GM23338 (cell line): Measurements from ENCODE around the gene SNX3. TPM values are rescaled to one million over a fixed set of nuclear protein-coding genes. Genes with fewer than 3 reads are reported as not detected.

Experiments
- ATAC-seq: fragments of 200-7000 bp; cut with Tn5 transposase; 3 replicates; pipeline ENCODE4 v1.9.1; 2020
- DNase-seq: peaks from one replicate; pipeline ENCODE4 v3.0.0-alpha.2; 2015; ENCODE audit warnings: low spot score
- H2AFZ ChIP-seq: fragments of 200-600 bp; sonication (generic); 2 replicates; pipeline ENCODE4 v1.8.0; 2016; ENCODE audit warnings: antibody characterized with exemption, mild to moderate bottlenecking, moderate library complexity
- H3F3A ChIP-seq: fragments of 200-600 bp; sonication (generic); replicated peaks from 2 replicates; pipeline ENCODE4 v1.8.0; 2017; ENCODE audit warnings: antibody characterized with exemption, mixed run types, low read depth
- H3K27ac ChIP-seq: fragments of 200-600 bp; sonication (generic); 2 replicates; pipeline ENCODE4 v1.6.1; 2016; ENCODE audit warnings: low read depth
- H3K27me3 ChIP-seq: fragments of 200-600 bp; sonication (generic); 2 replicates; pipeline ENCODE4 v1.8.0; 2016; ENCODE audit warnings: mild to moderate bottlenecking, mixed run types, moderate library complexity; ENCODE audit not compliant: insufficient read depth
- H3K36me3 ChIP-seq: fragments of 200-600 bp; sonication (generic); 2 replicates; pipeline ENCODE4 v1.8.0; 2016; ENCODE audit warnings: mild to moderate bottlenecking; ENCODE audit not compliant: insufficient read depth
- H3K4me1 ChIP-seq: fragments of 200-600 bp; sonication (generic); 2 replicates; pipeline ENCODE4 v1.8.0; 2016; ENCODE audit warnings: mild to moderate bottlenecking, moderate library complexity; ENCODE audit not compliant: insufficient read depth
- H3K4me2 ChIP-seq: fragments of 200-600 bp; sonication (generic); 2 replicates; pipeline ENCODE4 v1.7.1; 2017; ENCODE audit warnings: mixed run types
- H3K4me3 ChIP-seq: fragments of 200-600 bp; sonication (generic); 2 replicates; pipeline ENCODE4 v1.6.1; 2016; ENCODE audit warnings: mixed run types
- H3K79me2 ChIP-seq: fragments of 200-600 bp; sonication (generic); replicated peaks from 2 replicates; pipeline ENCODE4 v1.8.0; 2017; ENCODE audit warnings: mild to moderate bottlenecking; ENCODE audit not compliant: insufficient read depth
- H3K9me2 ChIP-seq: fragments of 200-600 bp; sonication (generic); 2 replicates; pipeline ENCODE4 v1.8.0; 2017; ENCODE audit not compliant: insufficient read depth
- H4K20me1 ChIP-seq: fragments of 200-600 bp; sonication (generic); replicated peaks from 2 replicates; pipeline ENCODE4 v1.8.0; 2017; ENCODE audit warnings: mild to moderate bottlenecking; ENCODE audit not compliant: insufficient read depth
- H3K27ac Mint-ChIP-seq: 2 replicates; pipeline ENCODE4 v1.8.0; 2020; ENCODE audit warnings: inconsistent platforms, mild to moderate bottlenecking, moderate library complexity, mixed read lengths
- H3K27me3 Mint-ChIP-seq: 3 replicates; pipeline ENCODE4 v1.8.0; 2022; ENCODE audit warnings: low read depth, mild to moderate bottlenecking, moderate library complexity, mixed read lengths, inconsistent platforms; ENCODE audit not compliant: insufficient read depth, poor library complexity
- H3K36me3 Mint-ChIP-seq: 3 replicates; pipeline ENCODE4 v1.8.0; 2021; ENCODE audit warnings: low read depth, mild to moderate bottlenecking, inconsistent platforms, moderate library complexity, mixed read lengths
- H3K4me1 Mint-ChIP-seq: 3 replicates; pipeline ENCODE4 v1.8.0; 2020; ENCODE audit warnings: mild to moderate bottlenecking, inconsistent platforms, mixed read lengths
- H3K4me3 Mint-ChIP-seq: 3 replicates; pipeline ENCODE4 v1.8.0; 2021; ENCODE audit warnings: moderate library complexity, mild to moderate bottlenecking, inconsistent platforms, mixed read lengths
- H3K9me3 Mint-ChIP-seq: 3 replicates; pipeline ENCODE4 v1.8.0; 2020; ENCODE audit warnings: moderate library complexity, mild to moderate bottlenecking, inconsistent platforms, mixed read lengths
- CREB1 ChIP-seq: fragments of 250-450 bp; sonication (Bioruptor Pico); IDR thresholded peaks from 2 replicates; pipeline ENCODE4 v1.5.0; 2020; ENCODE audit warnings: low read depth, mild to moderate bottlenecking, moderate library complexity
- EZH2 ChIP-seq: fragments of 200-600 bp; sonication (generic); IDR thresholded peaks from one replicate; pipeline ENCODE4 v1.8.0; 2017; ENCODE audit warnings: antibody characterized with exemption, mild to moderate bottlenecking, low read depth; ENCODE audit not compliant: unreplicated experiment
- EZH2phosphoT487 ChIP-seq: fragments of 200-600 bp; sonication (generic); IDR thresholded peaks from one replicate; pipeline ENCODE4 v1.8.1; 2018; ENCODE audit warnings: antibody characterized with exemption; ENCODE audit not compliant: unreplicated experiment
- polyA plus RNA-seq: library from polyadenylated mRNA; unstranded; fragments of >200 nt; fragmentation: Nextera tagmentation; extraction: Ambion mirVana; gene quantifications from 2 replicates; pipeline ENCODE4 v1.2.1, GENCODE V29; 2016
- total RNA-seq: library from RNA; depleted of rRNA; stranded (reverse); fragments of >200 nt; shearing (Covaris generic); gene quantifications from 2 replicates; pipeline ENCODE4 v1.2.3, GENCODE V29; 2014
- TF ChIP-seq, protein P1 (sequence below): fragments of 250-450 bp; sonication (Bioruptor Pico); IDR thresholded peaks from 2 replicates; pipeline ENCODE4 v1.5.0; 2020; ENCODE audit warnings: mild to moderate bottlenecking, moderate library complexity
- TF ChIP-seq, protein P2 (sequence below): IDR thresholded peaks from one replicate; pipeline ENCODE4 v1.6.1; 2018; ENCODE audit warnings: antibody characterized with exemption; ENCODE audit not compliant: unreplicated experiment

Gene SNX3
- total and polyA plus RNA-seq, 2 experiments from 2014 or later = 87.2 to 123 TPM

DNA sequence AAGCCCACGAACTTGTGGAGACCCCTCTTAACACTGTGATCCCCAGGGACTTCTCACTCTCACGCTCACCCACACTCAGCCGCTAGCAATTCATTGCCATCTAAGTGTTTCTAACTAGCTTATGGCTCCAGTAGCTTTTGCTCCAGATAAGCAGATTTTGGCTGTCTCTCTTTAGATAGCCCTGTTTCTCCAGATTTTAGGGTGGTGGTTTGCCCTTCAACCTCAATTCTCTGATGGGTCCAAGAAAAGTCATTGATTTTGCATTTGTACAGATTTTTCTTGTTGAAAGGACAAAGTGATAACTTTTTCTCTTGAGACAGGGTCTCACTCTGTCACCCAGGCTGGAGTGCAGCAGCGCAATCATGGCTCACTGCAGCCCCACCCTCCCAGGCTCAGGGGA lies 53.8 kb downstream of the SNX3 start:
- no peaks in the 10 kb centered on the region for H3K27me3 Mint-ChIP-seq
- no peak overlapping the region for H3K27ac Mint-ChIP-seq
- Histone ChIP-seq H4K20me1 (no peaks in the 10 kb centered on the region), H3K27me3 (no peaks in the 10 kb centered on the region), H3K4me1 (no peaks in the 10 kb centered on the region; the same call in 1 of the 2 replicates), H3K36me3 (no peaks in the 10 kb centered on the region), H3F3A (no peaks in the 10 kb centered on the region), H3K9me2 (no peaks in the 10 kb centered on the region), H2AFZ (no peak overlapping the region), H3K27ac (no peak overlapping the region), H3K4me2 (no peak overlapping the region; the same call in 1 of the 2 replicates), H3K79me2 (no peaks in the 10 kb centered on the region), H3K4me3 (no peak overlapping the region)
- H3K9me3 Mint-ChIP-seq = no peaks in the 10 kb centered on the region
- H3K36me3 Mint-ChIP-seq = no peaks in the 10 kb centered on the region
- ATAC-seq (peak; percentile 30; the same call in 2 of the 3 replicates), DNase-seq (no peak)
- H3K4me3 Mint-ChIP-seq = no peak overlapping the region
- H3K4me1 Mint-ChIP-seq = peaks cover 7% of the 10 kb centered on the region; the same call in 2 of the 3 replicates
- TF ChIP-seq CREB1 (CRISPR knock-in tag) = no peak
- no peak for TF ChIP-seq EZH2phosphoT487
- TF ChIP-seq EZH2 = no peak

- Mint-ChIP-seq H3K4me1 (peaks cover 7% of the 10 kb centered on the region), H3K36me3 (no peaks in the 10 kb centered on the region), H3K27me3 (no peaks in the 10 kb centered on the region), H3K27ac (no peak overlapping the region), H3K4me3 (no peak overlapping the region), H3K9me3 (no peaks in the 10 kb centered on the region)
- no peaks in the 10 kb centered on the region for H3K27me3 ChIP-seq
- TF ChIP-seq, protein P1, sequence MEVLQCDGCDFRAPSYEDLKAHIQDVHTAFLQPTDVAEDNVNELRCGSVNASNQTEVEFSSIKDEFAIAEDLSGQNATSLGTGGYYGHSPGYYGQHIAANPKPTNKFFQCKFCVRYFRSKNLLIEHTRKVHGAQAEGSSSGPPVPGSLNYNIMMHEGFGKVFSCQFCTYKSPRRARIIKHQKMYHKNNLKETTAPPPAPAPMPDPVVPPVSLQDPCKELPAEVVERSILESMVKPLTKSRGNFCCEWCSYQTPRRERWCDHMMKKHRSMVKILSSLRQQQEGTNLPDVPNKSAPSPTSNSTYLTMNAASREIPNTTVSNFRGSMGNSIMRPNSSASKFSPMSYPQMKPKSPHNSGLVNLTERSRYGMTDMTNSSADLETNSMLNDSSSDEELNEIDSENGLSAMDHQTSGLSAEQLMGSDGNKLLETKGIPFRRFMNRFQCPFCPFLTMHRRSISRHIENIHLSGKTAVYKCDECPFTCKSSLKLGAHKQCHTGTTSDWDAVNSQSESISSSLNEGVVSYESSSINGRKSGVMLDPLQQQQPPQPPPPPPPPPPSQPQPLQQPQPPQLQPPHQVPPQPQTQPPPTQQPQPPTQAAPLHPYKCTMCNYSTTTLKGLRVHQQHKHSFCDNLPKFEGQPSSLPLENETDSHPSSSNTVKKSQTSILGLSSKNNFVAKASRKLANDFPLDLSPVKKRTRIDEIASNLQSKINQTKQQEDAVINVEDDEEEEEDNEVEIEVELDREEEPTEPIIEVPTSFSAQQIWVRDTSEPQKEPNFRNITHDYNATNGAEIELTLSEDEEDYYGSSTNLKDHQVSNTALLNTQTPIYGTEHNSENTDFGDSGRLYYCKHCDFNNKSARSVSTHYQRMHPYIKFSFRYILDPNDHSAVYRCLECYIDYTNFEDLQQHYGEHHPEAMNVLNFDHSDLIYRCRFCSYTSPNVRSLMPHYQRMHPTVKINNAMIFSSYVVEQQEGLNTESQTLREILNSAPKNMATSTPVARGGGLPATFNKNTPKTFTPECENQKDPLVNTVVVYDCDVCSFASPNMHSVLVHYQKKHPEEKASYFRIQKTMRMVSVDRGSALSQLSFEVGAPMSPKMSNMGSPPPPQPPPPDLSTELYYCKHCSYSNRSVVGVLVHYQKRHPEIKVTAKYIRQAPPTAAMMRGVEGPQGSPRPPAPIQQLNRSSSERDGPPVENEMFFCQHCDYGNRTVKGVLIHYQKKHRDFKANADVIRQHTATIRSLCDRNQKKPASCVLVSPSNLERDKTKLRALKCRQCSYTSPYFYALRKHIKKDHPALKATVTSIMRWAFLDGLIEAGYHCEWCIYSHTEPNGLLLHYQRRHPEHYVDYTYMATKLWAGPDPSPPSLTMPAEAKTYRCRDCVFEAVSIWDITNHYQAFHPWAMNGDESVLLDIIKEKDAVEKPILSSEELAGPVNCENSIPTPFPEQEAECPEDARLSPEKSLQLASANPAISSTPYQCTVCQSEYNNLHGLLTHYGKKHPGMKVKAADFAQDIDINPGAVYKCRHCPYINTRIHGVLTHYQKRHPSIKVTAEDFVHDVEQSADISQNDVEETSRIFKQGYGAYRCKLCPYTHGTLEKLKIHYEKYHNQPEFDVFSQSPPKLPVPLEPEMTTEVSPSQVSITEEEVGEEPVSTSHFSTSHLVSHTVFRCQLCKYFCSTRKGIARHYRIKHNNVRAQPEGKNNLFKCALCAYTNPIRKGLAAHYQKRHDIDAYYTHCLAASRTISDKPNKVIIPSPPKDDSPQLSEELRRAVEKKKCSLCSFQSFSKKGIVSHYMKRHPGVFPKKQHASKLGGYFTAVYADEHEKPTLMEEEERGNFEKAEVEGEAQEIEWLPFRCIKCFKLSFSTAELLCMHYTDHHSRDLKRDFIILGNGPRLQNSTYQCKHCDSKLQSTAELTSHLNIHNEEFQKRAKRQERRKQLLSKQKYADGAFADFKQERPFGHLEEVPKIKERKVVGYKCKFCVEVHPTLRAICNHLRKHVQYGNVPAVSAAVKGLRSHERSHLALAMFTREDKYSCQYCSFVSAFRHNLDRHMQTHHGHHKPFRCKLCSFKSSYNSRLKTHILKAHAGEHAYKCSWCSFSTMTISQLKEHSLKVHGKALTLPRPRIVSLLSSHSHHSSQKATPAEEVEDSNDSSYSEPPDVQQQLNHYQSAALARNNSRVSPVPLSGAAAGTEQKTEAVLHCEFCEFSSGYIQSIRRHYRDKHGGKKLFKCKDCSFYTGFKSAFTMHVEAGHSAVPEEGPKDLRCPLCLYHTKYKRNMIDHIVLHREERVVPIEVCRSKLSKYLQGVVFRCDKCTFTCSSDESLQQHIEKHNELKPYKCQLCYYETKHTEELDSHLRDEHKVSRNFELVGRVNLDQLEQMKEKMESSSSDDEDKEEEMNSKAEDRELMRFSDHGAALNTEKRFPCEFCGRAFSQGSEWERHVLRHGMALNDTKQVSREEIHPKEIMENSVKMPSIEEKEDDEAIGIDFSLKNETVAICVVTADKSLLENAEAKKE = 0 out of 2 replicates have a peak, but pooled peaks have one; percentile 25
- TF ChIP-seq, protein P2, sequence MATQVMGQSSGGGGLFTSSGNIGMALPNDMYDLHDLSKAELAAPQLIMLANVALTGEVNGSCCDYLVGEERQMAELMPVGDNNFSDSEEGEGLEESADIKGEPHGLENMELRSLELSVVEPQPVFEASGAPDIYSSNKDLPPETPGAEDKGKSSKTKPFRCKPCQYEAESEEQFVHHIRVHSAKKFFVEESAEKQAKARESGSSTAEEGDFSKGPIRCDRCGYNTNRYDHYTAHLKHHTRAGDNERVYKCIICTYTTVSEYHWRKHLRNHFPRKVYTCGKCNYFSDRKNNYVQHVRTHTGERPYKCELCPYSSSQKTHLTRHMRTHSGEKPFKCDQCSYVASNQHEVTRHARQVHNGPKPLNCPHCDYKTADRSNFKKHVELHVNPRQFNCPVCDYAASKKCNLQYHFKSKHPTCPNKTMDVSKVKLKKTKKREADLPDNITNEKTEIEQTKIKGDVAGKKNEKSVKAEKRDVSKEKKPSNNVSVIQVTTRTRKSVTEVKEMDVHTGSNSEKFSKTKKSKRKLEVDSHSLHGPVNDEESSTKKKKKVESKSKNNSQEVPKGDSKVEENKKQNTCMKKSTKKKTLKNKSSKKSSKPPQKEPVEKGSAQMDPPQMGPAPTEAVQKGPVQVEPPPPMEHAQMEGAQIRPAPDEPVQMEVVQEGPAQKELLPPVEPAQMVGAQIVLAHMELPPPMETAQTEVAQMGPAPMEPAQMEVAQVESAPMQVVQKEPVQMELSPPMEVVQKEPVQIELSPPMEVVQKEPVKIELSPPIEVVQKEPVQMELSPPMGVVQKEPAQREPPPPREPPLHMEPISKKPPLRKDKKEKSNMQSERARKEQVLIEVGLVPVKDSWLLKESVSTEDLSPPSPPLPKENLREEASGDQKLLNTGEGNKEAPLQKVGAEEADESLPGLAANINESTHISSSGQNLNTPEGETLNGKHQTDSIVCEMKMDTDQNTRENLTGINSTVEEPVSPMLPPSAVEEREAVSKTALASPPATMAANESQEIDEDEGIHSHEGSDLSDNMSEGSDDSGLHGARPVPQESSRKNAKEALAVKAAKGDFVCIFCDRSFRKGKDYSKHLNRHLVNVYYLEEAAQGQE = no peak
- H2AFZ ChIP-seq = no peak overlapping the region
- H3K9me2 ChIP-seq = no peaks in the 10 kb centered on the region
- no peaks in the 10 kb centered on the region for H4K20me1 ChIP-seq
- H3K4me1 ChIP-seq = no peaks in the 10 kb centered on the region; the same call in none of the 2 replicates
- H3K27ac ChIP-seq = no peak overlapping the region
- ATAC-seq (no peak), DNase-seq (no peak)
- H3F3A ChIP-seq = no peaks in the 10 kb centered on the region
- no peaks in the 10 kb centered on the region for H3K79me2 ChIP-seq
- H3K4me2 ChIP-seq = no peak overlapping the region
- H3K4me3 ChIP-seq = no peak overlapping the region
- H3K36me3 ChIP-seq = no peaks in the 10 kb centered on the region
Observed at GRCh38 chr6:108203189-108204112, 57.4 kb downstream of the SNX3 start.
